K562 (cell line): ENCODE data around the gene ALG8. TPM values are rescaled to one million over a fixed set of nuclear protein-coding genes. Genes with fewer than 3 reads are reported as not detected.
A peak's percentile ranks its signal among the peaks of the same experiment; 100 is the strongest.

Experiments used
- CTBP1 ChIP-seq: fragments of 450-650 bp; IDR thresholded peaks from 2 replicates; pipeline ENCODE4 v1.6.1; 2016; ENCODE audit warnings: borderline replicate concordance
- ETV1 ChIP-seq: fragments of 450-650 bp; conservative IDR thresholded peaks from 2 replicates; pipeline ENCODE4 v1.6.1; 2016; ENCODE audit warnings: missing genetic modification characterization, control low read depth, low read depth, missing compliant biosample characterization
- FOXO4 ChIP-seq: fragments of 450-650 bp; formaldehyde crosslinking; IDR thresholded peaks from 2 replicates; pipeline ENCODE4 v1.4.0; 2020; ENCODE audit warnings: mild to moderate bottlenecking, moderate library complexity
- KDM4B ChIP-seq, 2 experiments: fragments of 450-650 bp in 1 of 2; sonication (generic) in 1 of 2; IDR thresholded peaks; 2 replicates each; pipeline ENCODE4 v1.6.1; 2016 to 2017; ENCODE audit warnings: borderline replicate concordance in 2 of 2, antibody characterized with exemption in 1 of 2, low read depth in 1 of 2, mild to moderate bottlenecking in 1 of 2
- L3MBTL2 ChIP-seq: fragments of 450-650 bp; IDR thresholded peaks from 2 replicates; pipeline ENCODE4 v1.6.1; 2016; ENCODE audit warnings: mild to moderate bottlenecking, moderate library complexity
- PHB ChIP-seq: fragments of 250-450 bp; sonication (Bioruptor Pico); IDR thresholded peaks from 2 replicates; pipeline ENCODE4 v1.5.0; 2021
- PRDM10 ChIP-seq: fragments of 450-650 bp; IDR thresholded peaks from 2 replicates; pipeline ENCODE4 v1.6.1; 2018; ENCODE audit not compliant: partially characterized antibody
- SIX5 ChIP-seq, 2 experiments: IDR thresholded peaks; 2 replicates each; pipeline ENCODE4 v1.6.1; 2011; ENCODE audit warnings: low read length in 2 of 2, borderline replicate concordance in 1 of 2, low read depth in 1 of 2, mild to moderate bottlenecking in 1 of 2, moderate library complexity in 1 of 2; ENCODE audit not compliant: insufficient read depth in 1 of 2
- SNIP1 ChIP-seq: fragments of 450-650 bp; IDR thresholded peaks from 2 replicates; pipeline ENCODE4 v1.7.1; 2017; ENCODE audit warnings: low read depth, mild to moderate bottlenecking
- SPI1 ChIP-seq: IDR thresholded peaks from 2 replicates; pipeline ENCODE4 v1.6.1; 2011; ENCODE audit warnings: low read depth, low read length, control low read depth, borderline replicate concordance
- SUPT5H ChIP-seq: fragments of 450-650 bp; IDR thresholded peaks from 2 replicates; pipeline ENCODE4 v1.6.1; 2016
- TCF3 ChIP-seq: sonication (generic); formaldehyde crosslinking; IDR thresholded peaks from 2 replicates; pipeline ENCODE4 v1.4.0; 2020; ENCODE audit warnings: mild to moderate bottlenecking, missing genetic modification reagents
- TEAD1 ChIP-seq, 2 experiments: fragments of 450-650 bp in 1 of 2; sonication (generic) in 1 of 2; formaldehyde crosslinking; IDR thresholded peaks; 2 replicates each; pipeline versions ENCODE4 v1.4.0 to v1.8.0; 2020 to 2022; ENCODE audit warnings: mild to moderate bottlenecking in 2 of 2, missing genetic modification reagents in 1 of 2
- WHSC1 ChIP-seq: IDR thresholded peaks from one replicate; pipeline ENCODE4 v1.6.1; 2012; ENCODE audit warnings: low read length, control low read depth, inconsistent platforms
- ZBTB8A ChIP-seq: fragments of 450-650 bp; IDR thresholded peaks from 2 replicates; pipeline ENCODE4 v1.6.1; 2018; ENCODE audit warnings: mild to moderate bottlenecking, moderate library complexity; ENCODE audit not compliant: partially characterized antibody
- ZNF324 ChIP-seq: fragments of 250-450 bp; sonication (Bioruptor Pico); IDR thresholded peaks from 2 replicates; pipeline ENCODE4 v1.4.0; 2020; ENCODE audit warnings: mild to moderate bottlenecking
- ZNF584 ChIP-seq: fragments of 200-800 bp; sonication (Bioruptor generic); IDR thresholded peaks from 2 replicates; pipeline ENCODE4 v1.6.1; 2016; ENCODE audit warnings: low read depth, mild to moderate bottlenecking, missing genetic modification characterization, missing compliant biosample characterization
- ZNF639 ChIP-seq, 2 experiments: fragments of 200-800 bp in 1 of 2; sonication (Bioruptor generic) in 1 of 2; sonication (generic) in 1 of 2; formaldehyde crosslinking in 1 of 2; IDR thresholded peaks in 1 of 2; conservative IDR thresholded peaks in 1 of 2; 2 replicates each; pipeline versions ENCODE4 v1.5.0 to v1.6.1; 2016 to 2020; ENCODE audit warnings: missing compliant biosample characterization in 1 of 2, missing genetic modification characterization in 1 of 2, missing genetic modification reagents in 1 of 2
- ZNF766 ChIP-seq: fragments of 200-800 bp; sonication (Bioruptor generic); conservative IDR thresholded peaks from 2 replicates; pipeline ENCODE4 v1.6.1; 2016; ENCODE audit warnings: missing genetic modification characterization, missing compliant biosample characterization
- polyA plus RNA-seq, 8 experiments: library from polyadenylated mRNA; depleted of rRNA in 4 of 8; stranded (reverse) in 5 of 8; unstranded in 3 of 8; fragments of >200 nt; fragmentation: Nextera tagmentation in 2 of 8; fragmentation: Illumina TruSeq in 1 of 8; extraction: Ambion mirVana in 2 of 8; extraction: Trizol in 1 of 8; gene quantifications; 2 replicates each; pipeline versions ENCODE4 v1.2.1 to v1.2.3, GENCODE V29; 2011 to 2014; ENCODE audit warnings: inconsistent platforms in 1 of 8, missing spikeins in 1 of 8
- total RNA-seq, 7 experiments: library from RNA; depleted of rRNA in 6 of 7; stranded (reverse); fragments of >200 nt in 6 of 7; fragmentation: Illumina TruSeq in 2 of 7; extraction: Trizol in 2 of 7; gene quantifications; 2 replicates each; pipeline versions ENCODE4 v1.2.1 to v1.2.3, GENCODE V29; 2011 to 2021; ENCODE audit warnings: low replicate concordance in 1 of 7

Gene ALG8
- total and polyA plus RNA-seq, 9 of the 15 experiments (the other 6 are each of a cell fraction or from before 2014, with no cell fraction given), result 59.3 to 189 (median 106) TPM

- no peak for TF ChIP-seq PHB
- TF ChIP-seq ZNF639 (CRISPR knock-in tag; conservative IDR thresholded peaks at IDR 0.05 in 1 of 2, IDR thresholded peaks at IDR 0.05 in 1 of 2), result peak in 1 of 2 experiments; percentile 54; a peak in 1 of 4 replicates
- no peak for TF ChIP-seq SPI1
- no peak for TF ChIP-seq ZNF324
- TF ChIP-seq PRDM10, result peak; percentile 25
- peak in 1 of 2 experiments; percentile 5; a peak in 3 of 4 replicates for TF ChIP-seq TEAD1 (CRISPR knock-in tag; IDR thresholded peaks at IDR 0.05)
- no peak for TF ChIP-seq WHSC1
- TF ChIP-seq ZNF766 (CRISPR knock-in tag), result peak; percentile 93
- TF ChIP-seq SNIP1, result peak; percentile 54; the same call in 1 of the 2 replicates
- TF ChIP-seq TCF3 (CRISPR knock-in tag), result peak; percentile 46
- no peak for TF ChIP-seq FOXO4 (CRISPR knock-in tag)
- no peak for TF ChIP-seq ZBTB8A
- TF ChIP-seq SUPT5H, result peak; percentile 64
- peak; percentile 73; the same call in 1 of the 2 replicates for TF ChIP-seq ZNF584 (CRISPR knock-in tag)
- peak; percentile 73 for TF ChIP-seq CTBP1
- TF ChIP-seq ETV1 (tag), result 0 out of 2 replicates have a peak, but pooled peaks have one; percentile 4
- TF ChIP-seq SIX5 (IDR thresholded peaks at IDR 0.05; ENCODE audit: borderline replicate concordance in 1 of 2, insufficient read depth in 1 of 2, low read depth in 1 of 2, low read length in 2 of 2), result peak; percentile 88 to 90
- peak; percentile 45; the same call in 1 of the 2 replicates for TF ChIP-seq L3MBTL2
- peak in 1 of 2 experiments; percentile 89; a peak in 1 of 4 replicates for TF ChIP-seq KDM4B (IDR thresholded peaks at IDR 0.05; ENCODE audit: borderline replicate concordance in 2 of 2, low read depth in 1 of 2)
Measured at GRCh38 chr11:78188286-78189173, 49.1 kb upstream of the ALG8 start, which contains the start of the genes KCTD21 and USP35 (continued).
